B cell (primary cell): ENCODE data around the gene NMNAT1. TPM values are rescaled to one million over a fixed set of nuclear protein-coding genes. Genes with fewer than 3 reads are reported as not detected.

Experiments used
- ATAC-seq: fragments of 200-7000 bp; cut with Tn5 transposase; one replicate; pipeline ENCODE4 v1.10.0; 2021; ENCODE audit warnings: low read depth, mild to moderate bottlenecking, moderate number of reproducible peaks, moderate library complexity
- CTCF ChIA-PET: fragments of 350-600 bp; sonication (Branson Sonifier 250); formaldehyde crosslinking; loops from one replicate; lab custom pipeline; 2021; ENCODE audit warnings: antibody characterized with exemption, inconsistent platforms; lab: Charles Lee
- POLR2A ChIA-PET: fragments of 350-600 bp; sonication (Branson Sonifier 250); formaldehyde crosslinking; loops from one replicate; lab custom pipeline; 2021; ENCODE audit warnings: antibody characterized with exemption; lab: Charles Lee
- DNase-seq: peaks from one replicate; pipeline ENCODE4 v3.0.0; 2013
- H2AFZ ChIP-seq: 2 replicates; pipeline ENCODE4 v1.6.1; 2012; ENCODE audit warnings: mild to moderate bottlenecking, low read depth, low read length; ENCODE audit not compliant: insufficient read depth, poor library complexity, severe bottlenecking
- H3K27ac ChIP-seq, 2 donors: 1 replicate in 1 of 2; 2 replicates in 1 of 2; pipeline ENCODE4 v1.5.1; 2012 to 2013; ENCODE audit warnings: low read length in 2 of 2, mild to moderate bottlenecking in 2 of 2, moderate library complexity in 1 of 2
- H3K27me3 ChIP-seq, 4 experiments: fragments of 200-600 bp in 1 of 4; sonication (generic) in 1 of 4; replicated peaks in 1 of 4; 1 replicate in 2 of 4; 2 replicates in 2 of 4; pipeline versions ENCODE4 v1.6.1 to v1.7.0; 2013 to 2016; ENCODE audit warnings: low read length in 3 of 4, mild to moderate bottlenecking in 2 of 4, mixed read lengths in 1 of 4, moderate library complexity in 1 of 4; ENCODE audit not compliant: insufficient read depth in 4 of 4, control insufficient read depth in 3 of 4; ENCODE audit errors: control extremely low read depth in 1 of 4
- H3K36me3 ChIP-seq, 2 experiments: replicated peaks in 1 of 2; 1 replicate in 1 of 2; 2 replicates in 1 of 2; pipeline versions ENCODE4 v1.6.1 to v1.7.1; 2013; ENCODE audit warnings: low read length in 1 of 2; ENCODE audit not compliant: insufficient read depth in 2 of 2, control insufficient read depth in 1 of 2; ENCODE audit errors: control extremely low read depth in 1 of 2, extremely low read depth in 1 of 2
- H3K4me1 ChIP-seq, 2 donors: fragments of 200-600 bp in 1 of 2; sonication (generic) in 1 of 2; 1 replicate in 1 of 2; 2 replicates in 1 of 2; pipeline versions ENCODE4 v1.5.1 to v1.6.1; 2013 to 2017; ENCODE audit warnings: low read length in 2 of 2; ENCODE audit not compliant: control insufficient read depth in 2 of 2, insufficient read depth in 2 of 2
- H3K4me2 ChIP-seq: replicated peaks from 2 replicates; pipeline ENCODE3; 2012; ENCODE audit warnings: mild to moderate bottlenecking, low read depth, low read length; ENCODE audit not compliant: poor library complexity, severe bottlenecking
- H3K4me3 ChIP-seq, 5 experiments: fragments of 200-600 bp in 1 of 5; sonication (generic) in 1 of 5; 1 replicate in 3 of 5; 2 replicates in 2 of 5; pipeline versions ENCODE4 v1.5.1 to v1.7.0; 2011 to 2016; ENCODE audit warnings: low read length in 4 of 5, mild to moderate bottlenecking in 4 of 5, low read depth in 2 of 5, control low read depth in 1 of 5, moderate library complexity in 1 of 5; ENCODE audit not compliant: insufficient read depth in 1 of 5; ENCODE audit errors: control extremely low read depth in 1 of 5, extremely low read depth in 1 of 5
- H3K79me2 ChIP-seq: fragments of 200-600 bp; sonication (generic); one replicate; pipeline ENCODE4 v1.6.0; 2016; ENCODE audit warnings: low read length; ENCODE audit not compliant: control insufficient read depth, insufficient read depth
- H3K9ac ChIP-seq: fragments of 200-600 bp; sonication (generic); 2 replicates; pipeline ENCODE4 v1.6.1; 2017; ENCODE audit warnings: mild to moderate bottlenecking, low read length, moderate library complexity
- H3K9me3 ChIP-seq, 3 donors: one replicate each; pipeline versions ENCODE4 v1.6.1 to v1.7.1; 2013; ENCODE audit warnings: low read length in 2 of 3; ENCODE audit not compliant: control insufficient read depth in 2 of 3, insufficient read depth in 1 of 3; ENCODE audit errors: control extremely low read depth in 1 of 3
- H4K20me1 ChIP-seq: 2 replicates; pipeline ENCODE4 v1.6.0; 2012; ENCODE audit warnings: mild to moderate bottlenecking, low read length; ENCODE audit not compliant: insufficient read depth, control insufficient read depth, poor library complexity, severe bottlenecking
- H3K27ac Mint-ChIP-seq: one replicate; pipeline ENCODE4 v1.8.0; 2021; ENCODE audit warnings: mixed read lengths
- H3K27me3 Mint-ChIP-seq: one replicate; pipeline ENCODE4 v1.8.0; 2021; ENCODE audit warnings: mixed read lengths
- H3K4me1 Mint-ChIP-seq: one replicate; pipeline ENCODE4 v1.8.0; 2021; ENCODE audit warnings: mixed read lengths
- H3K4me3 Mint-ChIP-seq: one replicate; pipeline ENCODE4 v1.8.0; 2021; ENCODE audit warnings: mixed read lengths
- H3K9me3 Mint-ChIP-seq: one replicate; pipeline ENCODE4 v1.8.0; 2022; ENCODE audit warnings: mixed read lengths; ENCODE audit not compliant: insufficient read depth
- CTCF ChIP-seq: fragments of 200-600 bp; IDR thresholded peaks from one replicate; pipeline ENCODE4 v1.8.0; 2022; ENCODE audit warnings: antibody characterized with exemption, mild to moderate bottlenecking
- EZH2 ChIP-seq: IDR thresholded peaks from 2 replicates; pipeline ENCODE4 v1.6.1; 2012; ENCODE audit warnings: borderline replicate concordance, low read depth, mild to moderate bottlenecking, moderate library complexity, low read length; ENCODE audit not compliant: insufficient read depth, poor library complexity, severe bottlenecking
- WGBS: methylation state at CpG from one replicate; pipeline ENCODE4 v1.1.5; 2013; ENCODE audit warnings: missing lambda C conversion rate; ENCODE audit not compliant: insufficient coverage; 5-methylcytosine and 5-hydroxymethylcytosine counted together
- intact Hi-C: fragments of 100-400 bp; cut with micrococcal nuclease; formaldehyde crosslinking; loops from one replicate; pipeline ENCODE4 v1.10.0; 2022
- polyA plus RNA-seq: library from polyadenylated mRNA; depleted of rRNA; stranded (reverse); fragments of >200 nt; gene quantifications from 2 replicates; pipeline ENCODE4 v1.2.3, GENCODE V29; 2012
- total RNA-seq, 2 donors: library from RNA; stranded (reverse); fragments of 120-200 nt in 1 of 2; gene quantifications; 1 replicate in 1 of 2; 2 replicates in 1 of 2; pipeline versions ENCODE4 v1.2.3 to v1.2.4, GENCODE V29; 2013 to 2022

The NMNAT1 gene
- total and polyA plus RNA-seq, 2 donors (not counting 1 experiment from before 2014, with no cell fraction given) = 4.5 to 8.0 TPM

DNA sequence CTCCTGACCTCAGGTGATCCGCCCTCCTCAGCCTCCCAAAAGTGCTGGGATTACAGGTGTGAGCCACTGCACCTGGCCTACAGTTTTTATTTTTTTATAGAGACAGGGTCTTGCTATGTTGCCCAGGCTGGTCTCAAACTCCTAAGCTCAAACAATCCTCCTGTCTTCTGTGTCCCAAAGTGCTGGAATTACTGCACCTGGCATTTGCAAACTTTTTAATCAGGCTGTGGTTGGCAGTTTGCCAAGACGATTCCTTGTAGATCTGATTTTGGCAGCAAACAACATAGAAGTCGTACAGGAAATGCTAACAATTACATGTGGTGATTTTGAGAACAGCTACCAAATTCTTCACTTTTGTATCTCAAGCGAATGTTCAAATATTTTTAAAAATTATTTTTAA, 63.9 kb downstream of the NMNAT1 start:
- Histone ChIP-seq H3K4me3 (no peak overlapping the region), H3K4me1 (no peaks in the 10 kb centered on the region), H4K20me1 (no peaks in the 10 kb centered on the region), H3K79me2 (no peaks in the 10 kb centered on the region), H3K9ac (no peak overlapping the region), H3K4me2 (no peak overlapping the region), H3K9me3 (no peaks in the 10 kb centered on the region), H2AFZ (no peak overlapping the region), H3K27ac (no peak overlapping the region), H3K36me3 (no peaks in the 10 kb centered on the region), H3K27me3 (peaks cover 0 to 6% (median 0%) of the 10 kb centered on the region in 4 experiments)
- ATAC-seq (no peak), DNase-seq (no peak)
- TF ChIP-seq CTCF = no peak
- no peak for TF ChIP-seq EZH2
- ChIA-PET CTCF (interaction anchor here (0.6 kb wide), 1 partner anchor 232 kb away, joined by 3 read pairs; no protein-coding TSS in a partner anchor), POLR2A (no interaction called here)
- intact Hi-C loops = no loop called here
- Mint-ChIP-seq H3K27me3 (peaks cover 5% of the 10 kb centered on the region), H3K4me1 (no peaks in the 10 kb centered on the region), H3K4me3 (no peak overlapping the region), H3K9me3 (no peaks in the 10 kb centered on the region), H3K27ac (no peak overlapping the region)
- WGBS = 100% methylated on average over 1 of the region's 4 CpGs

DNA sequence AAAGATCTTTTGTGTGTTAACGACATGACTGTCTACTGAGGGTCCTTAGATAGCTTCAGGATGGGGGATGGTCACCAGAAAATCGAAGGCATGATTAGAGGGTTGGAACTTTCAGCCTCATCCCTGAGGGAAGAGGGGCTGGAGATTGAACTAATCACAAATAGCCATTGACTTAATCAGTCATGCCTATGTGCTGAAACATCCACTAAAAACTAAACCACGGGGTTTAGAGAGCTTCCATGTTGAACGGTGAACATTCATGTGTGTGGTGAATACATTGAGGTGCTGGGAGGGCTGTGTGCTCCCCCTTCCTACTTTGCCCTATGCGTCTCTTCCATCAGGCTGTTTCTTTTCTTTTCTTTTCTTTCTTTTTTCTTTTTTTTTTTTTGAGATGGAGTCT, 70.7 kb downstream of the NMNAT1 start:
- ChIA-PET POLR2A (no interaction called here), CTCF (no interaction called here)
- Mint-ChIP-seq H3K27ac (no peak overlapping the region), H3K27me3 (peaks cover 3% of the 10 kb centered on the region), H3K4me1 (peaks cover 4% of the 10 kb centered on the region), H3K9me3 (no peaks in the 10 kb centered on the region), H3K4me3 (no peak overlapping the region)
- ATAC-seq (no peak), DNase-seq (no peak)
- H2AFZ ChIP-seq = no peak overlapping the region
- no peak overlapping the region for H3K27ac ChIP-seq
- H3K79me2 ChIP-seq = no peaks in the 10 kb centered on the region
- no peaks in the 10 kb centered on the region for H3K36me3 ChIP-seq
- H3K4me3 ChIP-seq = no peak overlapping the region
- H4K20me1 ChIP-seq = no peaks in the 10 kb centered on the region
- no peak overlapping the region for H3K9ac ChIP-seq
- no peaks in the 10 kb centered on the region for H3K27me3 ChIP-seq
- no peaks in the 10 kb centered on the region for H3K4me1 ChIP-seq
- no peaks in the 10 kb centered on the region for H3K9me3 ChIP-seq
- no peak overlapping the region for H3K4me2 ChIP-seq
- intact Hi-C loops = no loop called here
- WGBS = 100% methylated on average over 1 of the region's 5 CpGs
- TF ChIP-seq EZH2 (no peak), CTCF (no peak)
